SK-N-SH (cell line): ENCODE data around the gene PLEKHH1.

Source experiments
- CTCF ChIP-seq: fragments of 200-600 bp; sonication (generic); IDR thresholded peaks from 2 replicates; pipeline ENCODE4 v1.6.1; 2017; ENCODE audit warnings: antibody characterized with exemption, mild to moderate bottlenecking, moderate library complexity
- GATA2 ChIP-seq: sonication (generic); formaldehyde crosslinking; IDR thresholded peaks from 2 replicates; pipeline ENCODE4 v1.5.0; 2020; ENCODE audit warnings: mild to moderate bottlenecking, missing genetic modification reagents

GRCh38 chr14:67595392-67595791 is 62.3 kb downstream of the PLEKHH1 start:
- TF ChIP-seq GATA2 (CRISPR knock-in tag) (no peak), CTCF (no peak)
